Common myeloid progenitor, CD34-positive (primary cell): ENCODE results near the gene FIGLA.

Experiments used
- CTCF ChIA-PET: fragments of 350-600 bp; sonication (Branson Sonifier 250); formaldehyde crosslinking; loops from one replicate; lab custom pipeline; 2021; ENCODE audit warnings: antibody characterized with exemption; lab: Charles Lee
- POLR2A ChIA-PET: fragments of 350-600 bp; sonication (Branson Sonifier 250); formaldehyde crosslinking; loops from one replicate; lab custom pipeline; 2021; ENCODE audit warnings: antibody characterized with exemption; lab: Charles Lee
- DNase-seq, 3 donors: peaks; one replicate each; pipeline versions ENCODE4 v3.0.0 to v3.0.0-alpha.2; 2013
- H3K27ac ChIP-seq, 2 experiments: 1 replicate in 1 of 2; 2 replicates in 1 of 2; pipeline ENCODE4 v1.7.0; 2013; ENCODE audit warnings: inconsistent platforms in 2 of 2, low read length in 2 of 2, mild to moderate bottlenecking in 2 of 2, low read depth in 1 of 2, moderate library complexity in 1 of 2; ENCODE audit not compliant: severe bottlenecking in 2 of 2, insufficient read depth in 1 of 2, poor library complexity in 1 of 2
- H3K27me3 ChIP-seq, 5 experiments: replicated peaks in 2 of 5; 1 replicate in 3 of 5; 2 replicates in 2 of 5; pipeline versions ENCODE4 v1.6.1 to v1.7.0; 2013; ENCODE audit warnings: low read length in 4 of 5, mild to moderate bottlenecking in 2 of 5, moderate library complexity in 2 of 5, inconsistent platforms in 1 of 5; ENCODE audit not compliant: insufficient read depth in 5 of 5, control insufficient read depth in 4 of 5
- H3K36me3 ChIP-seq, 4 experiments: 1 replicate in 2 of 4; 2 replicates in 2 of 4; pipeline versions ENCODE4 v1.6.1 to v1.7.0; 2013; ENCODE audit warnings: low read length in 3 of 4, control low read depth in 1 of 4, mild to moderate bottlenecking in 1 of 4; ENCODE audit not compliant: control insufficient read depth in 4 of 4, insufficient read depth in 4 of 4
- H3K4me1 ChIP-seq, 4 experiments: 1 replicate in 3 of 4; 2 replicates in 1 of 4; pipeline versions ENCODE4 v1.6.1 to v1.7.1; 2013; ENCODE audit warnings: low read length in 3 of 4, mild to moderate bottlenecking in 3 of 4, control low read depth in 1 of 4, inconsistent platforms in 1 of 4, moderate library complexity in 1 of 4; ENCODE audit not compliant: control insufficient read depth in 4 of 4, insufficient read depth in 4 of 4; ENCODE audit errors: control extremely low read depth in 1 of 4
- H3K4me3 ChIP-seq, 7 experiments: 1 replicate in 4 of 7; 2 replicates in 3 of 7; pipeline versions ENCODE4 v1.5.1 to v1.7.0; 2013; ENCODE audit warnings: mild to moderate bottlenecking in 7 of 7, low read length in 6 of 7, moderate library complexity in 6 of 7, inconsistent platforms in 2 of 7, low read depth in 2 of 7, control low read depth in 1 of 7; ENCODE audit not compliant: insufficient read depth in 4 of 7, control insufficient read depth in 1 of 7; ENCODE audit errors: extremely low read depth in 1 of 7
- H3K9me3 ChIP-seq, 5 experiments: 1 replicate in 4 of 5; 2 replicates in 1 of 5; pipeline versions ENCODE4 v1.6.1 to v1.7.1; 2013; ENCODE audit warnings: low read length in 4 of 5, mild to moderate bottlenecking in 2 of 5, inconsistent platforms in 1 of 5, low read depth in 1 of 5, moderate library complexity in 1 of 5; ENCODE audit not compliant: control insufficient read depth in 4 of 5, insufficient read depth in 2 of 5; ENCODE audit errors: control extremely low read depth in 1 of 5
- WGBS: methylation state at CpG from one replicate; pipeline ENCODE4 v1.1.5; 2013; ENCODE audit not compliant: insufficient coverage; 5-methylcytosine and 5-hydroxymethylcytosine counted together

Gene FIGLA

GRCh38 chr2:70768590-70769085 is 21.8 kb downstream of the FIGLA start:
- WGBS = 71% methylated on average over 3 of the region's 7 CpGs

GRCh38 chr2:70767699-70768589 is 22.5 kb downstream of the FIGLA start, which contains the start of gene ADD2:
Gene ADD2 (minus strand): TSS chr2:70768200. CDS start chr2:70706408, 61,792 bp downstream.
- WGBS = 0% methylated on average over 32 of the region's 74 CpGs
- H3K27me3 ChIP-seq = peaks cover 6 to 67% (median 35%) of the 10 kb centered on the region in 5 experiments
- ChIA-PET CTCF (interaction anchor here (0.7 to 1.9 kb wide), 16 partner anchors 9 to 463 kb away, joined by 3 to 7 read pairs (median 4); no protein-coding TSS in a partner anchor), POLR2A (no interaction called here)
- H3K27ac ChIP-seq = no peak within 1 kb of the TSS
- H3K4me1 ChIP-seq = peaks cover 0 to 18% (median 15%) of the 10 kb centered on the region in 4 experiments
- peak within 1 kb of the TSS; percentile 19 to 74 (median 47) for H3K4me3 ChIP-seq
- H3K9me3 ChIP-seq = no peaks in the 10 kb centered on the region
- DNase-seq = peak; percentile 47 to 91 (median 84)
- no peaks in the 10 kb centered on the region for H3K36me3 ChIP-seq

More at GRCh38 chr2:70768590-70769085, 21.8 kb downstream of the FIGLA start:
- peaks cover 0 to 2% (median 0%) of the 10 kb centered on the region in 5 experiments for H3K9me3 ChIP-seq
- ChIA-PET POLR2A (no interaction called here), CTCF (interaction anchor here (0.6 to 1.9 kb wide), 17 partner anchors 8 to 464 kb away, joined by 3 to 7 read pairs (median 4); partner anchors contain the start of gene FIGLA)
- H3K27me3 ChIP-seq = peaks cover 6 to 67% (median 35%) of the 10 kb centered on the region in 5 experiments
- no peak overlapping the region for H3K4me3 ChIP-seq
- H3K27ac ChIP-seq = no peak overlapping the region
- no peak for DNase-seq
- peaks cover 0 to 18% (median 15%) of the 10 kb centered on the region in 4 experiments for H3K4me1 ChIP-seq
- H3K36me3 ChIP-seq = no peaks in the 10 kb centered on the region

GRCh38 chr2:70767079-70767698 is 23.3 kb downstream of the FIGLA start:
- H3K27me3 ChIP-seq = peaks cover 6 to 69% (median 35%) of the 10 kb centered on the region in 5 experiments
- H3K4me3 ChIP-seq = peak overlapping the region; percentile 19 to 74 (median 47)
- H3K36me3 ChIP-seq = no peaks in the 10 kb centered on the region
- no peaks in the 10 kb centered on the region for H3K9me3 ChIP-seq
- DNase-seq = peak in 2 of 3 donors; percentile 13 to 21
- WGBS = 0% methylated on average over 34 of the region's 51 CpGs
- peaks cover 0 to 18% (median 15%) of the 10 kb centered on the region in 4 experiments for H3K4me1 ChIP-seq
- CTCF ChIA-PET = interaction anchor here (0.7 to 1.6 kb wide), 8 partner anchors 11 to 121 kb away, joined by 3 to 4 read pairs (median 3); no protein-coding TSS in a partner anchor
- POLR2A ChIA-PET = no interaction called here
- no peak overlapping the region for H3K27ac ChIP-seq

DNA sequence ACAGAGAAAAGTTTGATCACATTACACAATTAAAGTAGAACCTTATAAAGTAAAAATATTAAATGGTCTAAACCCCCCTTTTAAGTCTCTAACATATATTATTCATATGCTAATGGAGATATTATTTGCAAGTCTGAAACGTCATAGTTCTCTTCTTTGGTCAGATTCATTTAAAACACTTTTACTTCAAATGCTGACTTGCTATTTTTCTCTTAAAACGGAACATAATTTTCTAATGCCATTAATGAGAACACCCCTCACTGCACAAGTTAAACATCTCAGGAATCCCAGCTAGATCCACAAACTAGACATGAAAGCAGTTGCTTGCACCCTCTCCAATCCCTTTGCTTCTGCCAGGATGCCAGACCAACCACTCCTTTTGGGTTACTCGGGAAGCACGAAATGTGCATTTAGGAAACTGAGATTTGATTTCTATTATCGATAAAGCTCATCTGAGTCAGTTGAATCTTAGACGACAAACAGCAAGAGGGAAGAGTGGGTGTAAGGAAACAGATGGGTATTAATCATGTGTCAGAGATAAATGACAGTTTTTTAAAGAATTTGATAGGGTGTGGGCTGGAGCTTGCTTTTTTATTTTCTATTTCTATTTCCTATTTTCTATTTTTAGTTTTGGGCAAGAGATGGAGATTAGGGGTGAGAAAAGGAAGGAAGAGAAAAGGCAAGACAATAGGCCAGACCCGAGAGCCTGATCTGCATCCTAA is 23.9 kb downstream of the FIGLA start:
- ChIA-PET POLR2A (no interaction called here), CTCF (interaction anchor here (1.4 kb wide), 1 partner anchor 104 kb away, joined by 3 read pairs; no protein-coding TSS in a partner anchor)
- H3K27me3 ChIP-seq = peaks cover 6 to 62% (median 33%) of the 10 kb centered on the region in 5 experiments
- DNase-seq = peak in 1 of 3 donors; percentile 32
- no peak overlapping the region for H3K27ac ChIP-seq
- no peaks in the 10 kb centered on the region for H3K36me3 ChIP-seq
- peak overlapping the region in 4 of 7 experiments; percentile 47 to 74 (median 66) for H3K4me3 ChIP-seq
- H3K4me1 ChIP-seq = peaks cover 0 to 18% (median 15%) of the 10 kb centered on the region in 4 experiments
- WGBS = 0% methylated on average over 5 of the region's 7 CpGs
- no peaks in the 10 kb centered on the region for H3K9me3 ChIP-seq

- CTCF ChIA-PET = interaction anchor here (1.4 kb wide), 1 partner anchor 105 kb away, joined by 3 read pairs; no protein-coding TSS in a partner anchor
- H3K4me1 ChIP-seq = peaks cover 0 to 18% (median 15%) of the 10 kb centered on the region in 4 experiments
- no peaks in the 10 kb centered on the region for H3K9me3 ChIP-seq
- peaks cover 6 to 57% (median 33%) of the 10 kb centered on the region in 5 experiments for H3K27me3 ChIP-seq
- H3K36me3 ChIP-seq = no peaks in the 10 kb centered on the region
- 85% methylated on average over 2 of the region's 7 CpGs for WGBS
- no peak overlapping the region for H3K4me3 ChIP-seq
- H3K27ac ChIP-seq = no peak overlapping the region
- POLR2A ChIA-PET = no interaction called here
- no peak for DNase-seq
These were observed 24.9 kb downstream of the FIGLA start for GRCh38 chr2:70765507-70765906.

DNA sequence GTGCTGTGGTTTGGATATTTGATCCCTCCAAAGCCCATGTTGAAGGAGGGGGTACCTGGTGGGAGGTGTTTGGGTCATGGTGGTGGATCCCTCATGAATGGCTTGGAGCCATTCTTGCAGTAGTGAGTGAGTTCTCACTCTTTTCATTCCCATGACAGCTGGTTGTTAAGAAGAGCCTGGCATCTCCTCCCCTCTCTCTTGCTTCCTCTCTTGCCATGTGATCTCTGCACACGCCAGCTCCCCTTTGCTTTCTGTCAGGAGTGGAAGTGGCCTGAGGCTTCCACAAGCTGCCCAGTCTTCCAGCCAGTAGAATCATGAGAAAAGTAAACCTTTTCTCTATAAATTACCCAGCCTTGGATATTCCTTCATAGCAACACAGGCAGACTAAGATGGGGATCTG is 31.0 kb downstream of the FIGLA start:
- H3K36me3 ChIP-seq = no peaks in the 10 kb centered on the region
- peaks cover 5 to 22% (median 7%) of the 10 kb centered on the region in 5 experiments for H3K27me3 ChIP-seq
- WGBS = 100% methylated on average over 1 of the region's 1 CpG
- CTCF ChIA-PET = interaction anchor here (1.3 to 1.5 kb wide), 2 partner anchors 9 to 27 kb away, joined by 3 to 4 read pairs; no protein-coding TSS in a partner anchor
- H3K4me3 ChIP-seq = no peak overlapping the region
- DNase-seq = no peak
- no peaks in the 10 kb centered on the region for H3K4me1 ChIP-seq
- H3K9me3 ChIP-seq = no peaks in the 10 kb centered on the region
- H3K27ac ChIP-seq = no peak overlapping the region
- POLR2A ChIA-PET = no interaction called here
